SK-N-SH treated with all-trans-retinoic acid at 6 μM for 48 hours (cell line): ENCODE measurements around the gene ZGLP1.

ENCODE experiments used
- ARNTL ChIP-seq: fragments of 450-650 bp; formaldehyde crosslinking; IDR thresholded peaks from 2 replicates; pipeline ENCODE4 v1.5.0; 2020; ENCODE audit warnings: low read depth, mild to moderate bottlenecking, moderate library complexity, borderline replicate concordance
- BACH2 ChIP-seq: fragments of 250-450 bp; sonication (Bioruptor Pico); IDR thresholded peaks from 2 replicates; pipeline ENCODE4 v1.9.0; 2021; ENCODE audit warnings: mild to moderate bottlenecking, borderline replicate concordance
- CREB5 ChIP-seq: fragments of 250-450 bp; sonication (Bioruptor Pico); IDR thresholded peaks from 2 replicates; pipeline ENCODE4 v1.5.1; 2020; ENCODE audit warnings: low read depth, mild to moderate bottlenecking, moderate library complexity
- OSR1 ChIP-seq: fragments of 250-450 bp; sonication (Bioruptor Pico); IDR thresholded peaks from 2 replicates; pipeline ENCODE4 v1.8.0; 2022; ENCODE audit warnings: moderate library complexity, mild to moderate bottlenecking, inconsistent platforms
- PATZ1 ChIP-seq: fragments of 250-450 bp; sonication (Bioruptor Pico); IDR thresholded peaks from 2 replicates; pipeline ENCODE4 v1.8.0; 2020; ENCODE audit warnings: mild to moderate bottlenecking, moderate library complexity, borderline replicate concordance
- PPARA ChIP-seq: fragments of 250-450 bp; sonication (Bioruptor Pico); IDR thresholded peaks from 2 replicates; pipeline ENCODE4 v1.5.0; 2020; ENCODE audit warnings: mild to moderate bottlenecking, borderline replicate concordance
- RARB ChIP-seq: fragments of 250-450 bp; sonication (Bioruptor Pico); IDR thresholded peaks from 2 replicates; pipeline ENCODE4 v1.8.0; 2021; ENCODE audit warnings: mild to moderate bottlenecking, moderate library complexity
- TCF4 ChIP-seq: fragments of 250-450 bp; sonication (Bioruptor Pico); IDR thresholded peaks from 2 replicates; pipeline ENCODE4 v1.8.0; 2021; ENCODE audit warnings: mild to moderate bottlenecking, moderate library complexity, borderline replicate concordance
- TOX ChIP-seq: fragments of 250-450 bp; sonication (Bioruptor Pico); IDR thresholded peaks from 2 replicates; pipeline ENCODE4 v1.8.0; 2021; ENCODE audit warnings: mild to moderate bottlenecking, moderate library complexity, borderline replicate concordance
- ZC3H10 ChIP-seq: fragments of 250-450 bp; sonication (Bioruptor Pico); IDR thresholded peaks from 2 replicates; pipeline ENCODE4 v1.5.1; 2021; ENCODE audit warnings: mild to moderate bottlenecking, moderate library complexity
- ZFP3 ChIP-seq: fragments of 250-450 bp; sonication (Bioruptor Pico); IDR thresholded peaks from 2 replicates; pipeline ENCODE4 v1.5.0; 2020; ENCODE audit warnings: mild to moderate bottlenecking, moderate library complexity
- ZFP30 ChIP-seq: fragments of 450-650 bp; formaldehyde crosslinking; IDR thresholded peaks from 2 replicates; pipeline ENCODE4 v1.5.0; 2022; ENCODE audit warnings: mild to moderate bottlenecking, moderate library complexity
- ZNF565 ChIP-seq: fragments of 450-650 bp; formaldehyde crosslinking; conservative IDR thresholded peaks from 2 replicates; pipeline ENCODE4 v1.5.0; 2020; ENCODE audit warnings: low read depth, mild to moderate bottlenecking, moderate library complexity
- ZNF70 ChIP-seq: fragments of 450-650 bp; formaldehyde crosslinking; IDR thresholded peaks from 2 replicates; pipeline ENCODE4 v1.5.0; 2020; ENCODE audit warnings: mild to moderate bottlenecking, moderate library complexity

- TF ChIP-seq ARNTL (CRISPR knock-in tag) (no peak), ZNF70 (CRISPR knock-in tag) (no peak), BACH2 (CRISPR knock-in tag) (no peak), PATZ1 (CRISPR knock-in tag) (no peak), ZC3H10 (CRISPR knock-in tag) (no peak), ZNF565 (CRISPR knock-in tag) (no peak), PPARA (no peak), TCF4 (no peak), TOX (no peak), CREB5 (CRISPR knock-in tag) (no peak), ZFP30 (CRISPR knock-in tag) (no peak), ZFP3 (CRISPR knock-in tag) (no peak), RARB (CRISPR knock-in tag) (no peak), OSR1 (CRISPR knock-in tag) (no peak)
These were observed 31.6 kb downstream of the ZGLP1 start for GRCh38 chr19:10277795-10278589.
